ENCODE measurements around the gene GALNT15. TPM values are rescaled to one million over a fixed set of nuclear protein-coding genes. Genes with fewer than 3 reads are reported as not detected.

Gene GALNT15
- total RNA-seq, 1 donor from 2014 or later = not detected

DNA sequence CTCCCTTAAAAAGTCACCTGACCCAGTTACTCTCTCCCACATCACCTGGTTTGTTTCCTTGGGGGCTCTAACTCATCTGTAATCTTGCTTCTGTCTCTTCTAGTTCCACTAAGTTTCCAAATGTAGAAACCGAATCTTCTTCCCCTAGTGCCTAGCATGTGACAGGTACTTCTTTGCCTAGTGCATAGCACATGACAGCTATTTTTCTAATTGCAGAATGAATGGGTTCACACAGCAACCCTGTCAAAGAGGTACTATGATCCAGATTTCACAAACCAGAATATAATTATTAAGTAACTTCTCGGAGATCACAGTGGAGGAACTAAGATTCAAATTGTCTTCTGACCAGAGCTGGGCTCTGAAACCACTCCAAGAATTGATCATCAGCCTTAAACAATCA, 82.8 kb downstream of the GALNT15 start:
- no peak overlapping the region for H3K4me2 ChIP-seq
- H3K36me3 ChIP-seq = no peaks in the 10 kb centered on the region
- Mint-ChIP-seq H3K27me3 (ENCODE audit: insufficient read depth, low read depth) (no peaks in the 10 kb centered on the region), H3K27ac (no peak overlapping the region), H3K4me1 (no peaks in the 10 kb centered on the region), H3K9me3 (no peaks in the 10 kb centered on the region), H3K36me3 (peaks cover 1% of the 10 kb centered on the region), H3K4me3 (no peak overlapping the region)
- H3K27me3 ChIP-seq = no peaks in the 10 kb centered on the region
- H3K4me3 ChIP-seq = no peak overlapping the region
- no peak overlapping the region for H2AFZ ChIP-seq (replicated peaks)
- TF ChIP-seq, protein P1, sequence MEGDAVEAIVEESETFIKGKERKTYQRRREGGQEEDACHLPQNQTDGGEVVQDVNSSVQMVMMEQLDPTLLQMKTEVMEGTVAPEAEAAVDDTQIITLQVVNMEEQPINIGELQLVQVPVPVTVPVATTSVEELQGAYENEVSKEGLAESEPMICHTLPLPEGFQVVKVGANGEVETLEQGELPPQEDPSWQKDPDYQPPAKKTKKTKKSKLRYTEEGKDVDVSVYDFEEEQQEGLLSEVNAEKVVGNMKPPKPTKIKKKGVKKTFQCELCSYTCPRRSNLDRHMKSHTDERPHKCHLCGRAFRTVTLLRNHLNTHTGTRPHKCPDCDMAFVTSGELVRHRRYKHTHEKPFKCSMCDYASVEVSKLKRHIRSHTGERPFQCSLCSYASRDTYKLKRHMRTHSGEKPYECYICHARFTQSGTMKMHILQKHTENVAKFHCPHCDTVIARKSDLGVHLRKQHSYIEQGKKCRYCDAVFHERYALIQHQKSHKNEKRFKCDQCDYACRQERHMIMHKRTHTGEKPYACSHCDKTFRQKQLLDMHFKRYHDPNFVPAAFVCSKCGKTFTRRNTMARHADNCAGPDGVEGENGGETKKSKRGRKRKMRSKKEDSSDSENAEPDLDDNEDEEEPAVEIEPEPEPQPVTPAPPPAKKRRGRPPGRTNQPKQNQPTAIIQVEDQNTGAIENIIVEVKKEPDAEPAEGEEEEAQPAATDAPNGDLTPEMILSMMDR (IDR thresholded peaks at IDR 0.05) = no peak
- TF ChIP-seq EZH2phosphoT487 (IDR thresholded peaks at IDR 0.05) = no peak
- TF ChIP-seq EZH2 (IDR thresholded peaks at IDR 0.05) = no peak
- H3K9ac ChIP-seq = no peak overlapping the region
- peaks cover 16% of the 10 kb centered on the region for H3F3A ChIP-seq (ENCODE audit: low read depth)
- H3K9me3 ChIP-seq (ENCODE audit: low read depth) = no peaks in the 10 kb centered on the region
- no peak overlapping the region for H3K27ac ChIP-seq
- no peaks in the 10 kb centered on the region for H4K20me1 ChIP-seq (ENCODE audit: low read depth)
- peaks cover 17% of the 10 kb centered on the region for H3K4me1 ChIP-seq
- no peak for DNase-seq (ENCODE audit: low spot score)
- peaks cover 10% of the 10 kb centered on the region for H3K79me2 ChIP-seq (ENCODE audit: low read depth)

DNA sequence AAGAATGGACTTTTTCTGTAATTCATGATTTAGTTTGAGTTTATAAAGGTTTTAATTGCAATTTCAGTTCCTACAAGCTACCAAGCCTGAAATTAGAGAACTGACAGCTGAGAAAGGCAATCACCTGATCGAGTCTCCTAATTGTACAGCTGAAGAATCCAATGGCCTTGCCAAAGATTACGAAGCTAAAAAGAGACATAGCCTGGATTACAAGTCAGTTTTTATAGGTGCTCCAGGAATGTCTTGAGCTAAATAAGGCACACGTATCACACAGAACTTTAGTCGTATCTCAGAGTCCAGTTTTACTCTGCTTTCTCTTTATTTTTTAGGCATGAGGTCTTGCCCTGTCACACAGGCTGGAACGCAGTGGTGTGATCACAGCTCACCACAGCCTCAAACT, 83.7 kb downstream of the GALNT15 start:
- Histone ChIP-seq H3K4me3 (no peak overlapping the region), H3K4me2 (no peak overlapping the region), H4K20me1 (ENCODE audit: low read depth) (no peaks in the 10 kb centered on the region), H3K9ac (no peak overlapping the region), H2AFZ (replicated peaks) (no peak overlapping the region), H3K9me3 (ENCODE audit: low read depth) (no peaks in the 10 kb centered on the region), H3K79me2 (ENCODE audit: low read depth) (peaks cover 19% of the 10 kb centered on the region), H3K4me1 (peaks cover 17% of the 10 kb centered on the region), H3K27me3 (no peaks in the 10 kb centered on the region), H3K36me3 (no peaks in the 10 kb centered on the region), H3F3A (ENCODE audit: low read depth) (peaks cover 16% of the 10 kb centered on the region), H3K27ac (no peak overlapping the region)
- Mint-ChIP-seq H3K4me1 (no peaks in the 10 kb centered on the region), H3K36me3 (peaks cover 1% of the 10 kb centered on the region), H3K27ac (no peak overlapping the region), H3K4me3 (no peak overlapping the region), H3K27me3 (ENCODE audit: insufficient read depth, low read depth) (no peaks in the 10 kb centered on the region), H3K9me3 (no peaks in the 10 kb centered on the region)
- TF ChIP-seq EZH2 (IDR thresholded peaks at IDR 0.05) (no peak), EZH2phosphoT487 (IDR thresholded peaks at IDR 0.05) (no peak)
- TF ChIP-seq, protein P1 (IDR thresholded peaks at IDR 0.05) = no peak
- DNase-seq (ENCODE audit: low spot score) = no peak

DNA sequence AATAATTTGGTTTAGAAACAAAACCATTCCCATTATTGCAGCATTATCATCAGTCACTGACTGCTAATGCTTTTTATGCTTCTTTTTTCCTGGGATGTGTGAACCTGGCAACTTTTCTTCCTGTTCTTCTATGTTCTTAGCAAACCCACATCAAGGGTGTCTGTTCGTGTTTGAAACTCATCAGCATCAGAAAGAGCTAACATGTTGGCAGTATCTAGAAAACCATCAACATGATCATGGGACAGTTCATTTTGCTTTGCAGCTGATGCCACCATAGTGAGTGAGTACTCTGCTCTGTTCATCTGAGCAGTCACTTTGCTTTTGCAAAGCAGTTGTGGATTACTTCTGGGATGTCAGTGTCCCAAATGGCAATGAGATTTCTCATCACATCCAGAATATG, 84.4 kb downstream of the GALNT15 start:
- no peak overlapping the region for H2AFZ ChIP-seq (replicated peaks)
- H3K4me2 ChIP-seq = no peak overlapping the region
- Mint-ChIP-seq H3K36me3 (peaks cover 1% of the 10 kb centered on the region), H3K27ac (no peak overlapping the region), H3K9me3 (no peaks in the 10 kb centered on the region), H3K4me3 (no peak overlapping the region), H3K4me1 (peaks cover under 1% of the 10 kb centered on the region), H3K27me3 (ENCODE audit: insufficient read depth, low read depth) (no peaks in the 10 kb centered on the region)
- no peaks in the 10 kb centered on the region for H3K9me3 ChIP-seq (ENCODE audit: low read depth)
- H3F3A ChIP-seq (ENCODE audit: low read depth) = peaks cover 16% of the 10 kb centered on the region
- no peak overlapping the region for H3K4me3 ChIP-seq
- H3K27me3 ChIP-seq = no peaks in the 10 kb centered on the region
- H3K79me2 ChIP-seq (ENCODE audit: low read depth) = peaks cover 26% of the 10 kb centered on the region
- H3K4me1 ChIP-seq = peaks cover 23% of the 10 kb centered on the region
- no peak for TF ChIP-seq EZH2 (IDR thresholded peaks at IDR 0.05)
- TF ChIP-seq, protein P1 (IDR thresholded peaks at IDR 0.05) = no peak
- no peak for TF ChIP-seq EZH2phosphoT487 (IDR thresholded peaks at IDR 0.05)
- H4K20me1 ChIP-seq (ENCODE audit: low read depth) = no peaks in the 10 kb centered on the region
- no peak overlapping the region for H3K9ac ChIP-seq
- DNase-seq (ENCODE audit: low spot score) = no peak
- H3K36me3 ChIP-seq = no peaks in the 10 kb centered on the region
- no peak overlapping the region for H3K27ac ChIP-seq
